ENCODE results near the gene PKN1. TPM values are rescaled to one million over a fixed set of nuclear protein-coding genes. Genes with fewer than 3 reads are reported as not detected.

PKN1 gene
- total RNA-seq, 1 experiment from 2014 or later = 138 TPM

DNA sequence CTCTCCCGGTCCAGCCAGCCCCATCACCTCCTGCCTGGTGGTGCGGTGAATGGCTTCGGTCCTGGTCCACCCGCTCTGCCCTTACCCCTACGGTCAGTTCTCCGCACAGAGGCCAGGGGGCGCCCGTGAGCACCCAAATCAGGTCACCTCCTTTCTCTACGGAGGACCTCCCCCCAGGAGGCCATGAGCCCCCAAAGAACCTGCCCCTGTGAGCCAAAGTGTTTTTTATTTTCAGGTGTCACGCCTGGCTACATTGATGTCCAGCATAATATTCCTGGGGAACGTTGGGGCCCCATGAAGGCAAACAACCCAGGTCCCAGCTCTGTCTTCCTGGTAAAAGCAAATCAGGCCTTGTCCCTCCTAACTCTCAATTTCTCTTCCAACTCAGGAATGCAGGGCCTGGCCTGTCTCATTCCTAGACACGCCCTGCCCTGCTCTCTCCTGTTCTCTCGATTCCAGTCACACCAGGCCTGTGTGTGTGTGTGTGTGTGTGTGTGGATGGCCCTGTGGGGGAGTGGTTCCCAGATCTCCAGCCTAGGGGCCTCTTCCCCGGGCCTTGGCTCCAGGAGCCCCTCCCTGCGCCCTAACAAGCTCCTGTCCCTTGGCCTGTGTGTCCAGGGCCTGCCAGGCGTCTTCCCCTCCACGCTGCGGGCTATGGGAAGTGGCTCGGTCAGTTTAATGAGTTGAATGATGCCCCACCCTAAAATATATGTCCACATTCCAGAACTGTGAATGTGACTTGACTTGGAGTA, 72.6 kb downstream of the PKN1 start:
- peak overlapping the region; percentile 64 for H3K4me3 Mint-ChIP-seq (ENCODE audit: low read depth, unreplicated experiment)
- CTCF ChIA-PET = interaction anchor here (0.6 to 2.0 kb wide), 7 partner anchors 9 to 244 kb away, joined by 3 to 12 read pairs (median 5); partner anchors contain the start of genes DNAJB1 and GIPC1
- BruUV-seq (replicated peaks) = no TSS peak

DNA sequence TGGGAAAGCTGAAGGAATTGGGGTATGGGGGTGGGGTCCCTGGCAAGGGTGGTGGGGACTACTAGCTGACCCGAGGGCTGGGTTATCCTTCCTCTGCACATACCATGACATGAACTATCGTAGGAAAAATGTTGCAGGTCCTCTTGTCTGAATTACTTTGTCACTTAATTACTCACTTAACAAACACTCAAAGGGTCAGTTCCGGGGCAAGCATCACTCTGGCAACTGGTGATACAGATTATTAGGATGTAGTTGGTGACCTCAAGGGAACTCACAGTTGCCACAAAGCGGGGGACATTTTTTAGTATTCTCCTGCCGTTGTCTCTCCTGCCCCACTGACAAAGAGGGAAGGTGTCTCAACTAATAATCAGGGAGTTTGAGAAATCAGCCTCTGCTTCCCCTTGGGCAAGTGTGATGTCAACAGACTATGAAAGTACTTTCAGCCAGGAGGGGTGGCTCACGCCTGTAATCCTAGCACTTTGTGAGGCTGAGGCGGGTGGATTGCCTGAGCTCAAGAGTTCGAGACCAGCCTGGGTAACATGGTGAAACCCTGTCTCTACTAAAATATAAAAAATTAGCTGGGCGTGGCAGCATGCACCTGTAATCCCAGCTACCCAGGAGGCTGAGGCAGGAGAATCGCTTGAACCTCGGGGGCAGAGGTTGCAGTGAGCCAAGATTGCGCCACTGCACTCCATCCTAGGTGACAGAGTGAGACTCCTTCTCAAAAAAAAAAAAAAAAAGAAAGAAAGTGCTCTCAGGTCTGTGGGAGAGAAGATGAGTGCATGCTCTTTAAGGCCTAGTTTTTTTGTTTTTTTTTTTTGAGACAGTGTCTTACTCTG, 74.8 kb downstream of the PKN1 start:
- intact Hi-C loops (cut with micrococcal nuclease; ENCODE audit: unreplicated experiment) = no loop called here
- TF ChIP-seq, protein P1, sequence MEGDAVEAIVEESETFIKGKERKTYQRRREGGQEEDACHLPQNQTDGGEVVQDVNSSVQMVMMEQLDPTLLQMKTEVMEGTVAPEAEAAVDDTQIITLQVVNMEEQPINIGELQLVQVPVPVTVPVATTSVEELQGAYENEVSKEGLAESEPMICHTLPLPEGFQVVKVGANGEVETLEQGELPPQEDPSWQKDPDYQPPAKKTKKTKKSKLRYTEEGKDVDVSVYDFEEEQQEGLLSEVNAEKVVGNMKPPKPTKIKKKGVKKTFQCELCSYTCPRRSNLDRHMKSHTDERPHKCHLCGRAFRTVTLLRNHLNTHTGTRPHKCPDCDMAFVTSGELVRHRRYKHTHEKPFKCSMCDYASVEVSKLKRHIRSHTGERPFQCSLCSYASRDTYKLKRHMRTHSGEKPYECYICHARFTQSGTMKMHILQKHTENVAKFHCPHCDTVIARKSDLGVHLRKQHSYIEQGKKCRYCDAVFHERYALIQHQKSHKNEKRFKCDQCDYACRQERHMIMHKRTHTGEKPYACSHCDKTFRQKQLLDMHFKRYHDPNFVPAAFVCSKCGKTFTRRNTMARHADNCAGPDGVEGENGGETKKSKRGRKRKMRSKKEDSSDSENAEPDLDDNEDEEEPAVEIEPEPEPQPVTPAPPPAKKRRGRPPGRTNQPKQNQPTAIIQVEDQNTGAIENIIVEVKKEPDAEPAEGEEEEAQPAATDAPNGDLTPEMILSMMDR (IDR thresholded peaks at IDR 0.05; ENCODE audit: unreplicated experiment) = no peak
- CTCF ChIA-PET = interaction anchor here (0.7 kb wide), 3 partner anchors 44 to 828 kb away, joined by 4 to 5 read pairs (median 4); no protein-coding TSS in a partner anchor
- Mint-ChIP-seq H3K27me3 (ENCODE audit: unreplicated experiment) (no peaks in the 10 kb centered on the region), H3K27ac (ENCODE audit: unreplicated experiment) (peak overlapping the region; percentile 96), H3K4me3 (ENCODE audit: low read depth, unreplicated experiment) (peak overlapping the region; percentile 53), H3K4me1 (ENCODE audit: low read depth, unreplicated experiment) (peaks cover 52% of the 10 kb centered on the region), H3K9me3 (ENCODE audit: low read depth, unreplicated experiment) (no peaks in the 10 kb centered on the region), H3K36me3 (ENCODE audit: insufficient read depth, unreplicated experiment) (peaks cover 61% of the 10 kb centered on the region)
- peak; percentile 68 for DNase-seq
- BruUV-seq (replicated peaks) = no TSS peak

More for the DNA sequence above, 72.6 kb downstream of the PKN1 start:
- peak; percentile 86 for DNase-seq
- Mint-ChIP-seq H3K27ac (ENCODE audit: unreplicated experiment) (peak overlapping the region; percentile 100), H3K9me3 (ENCODE audit: low read depth, unreplicated experiment) (no peaks in the 10 kb centered on the region), H3K4me1 (ENCODE audit: low read depth, unreplicated experiment) (peaks cover 53% of the 10 kb centered on the region), H3K27me3 (ENCODE audit: unreplicated experiment) (no peaks in the 10 kb centered on the region), H3K36me3 (ENCODE audit: insufficient read depth, unreplicated experiment) (peaks cover 43% of the 10 kb centered on the region)
- intact Hi-C loops (cut with micrococcal nuclease; ENCODE audit: unreplicated experiment) = no loop called here
- TF ChIP-seq, protein P1 (IDR thresholded peaks at IDR 0.05; ENCODE audit: unreplicated experiment) = peak; percentile 79

DNA sequence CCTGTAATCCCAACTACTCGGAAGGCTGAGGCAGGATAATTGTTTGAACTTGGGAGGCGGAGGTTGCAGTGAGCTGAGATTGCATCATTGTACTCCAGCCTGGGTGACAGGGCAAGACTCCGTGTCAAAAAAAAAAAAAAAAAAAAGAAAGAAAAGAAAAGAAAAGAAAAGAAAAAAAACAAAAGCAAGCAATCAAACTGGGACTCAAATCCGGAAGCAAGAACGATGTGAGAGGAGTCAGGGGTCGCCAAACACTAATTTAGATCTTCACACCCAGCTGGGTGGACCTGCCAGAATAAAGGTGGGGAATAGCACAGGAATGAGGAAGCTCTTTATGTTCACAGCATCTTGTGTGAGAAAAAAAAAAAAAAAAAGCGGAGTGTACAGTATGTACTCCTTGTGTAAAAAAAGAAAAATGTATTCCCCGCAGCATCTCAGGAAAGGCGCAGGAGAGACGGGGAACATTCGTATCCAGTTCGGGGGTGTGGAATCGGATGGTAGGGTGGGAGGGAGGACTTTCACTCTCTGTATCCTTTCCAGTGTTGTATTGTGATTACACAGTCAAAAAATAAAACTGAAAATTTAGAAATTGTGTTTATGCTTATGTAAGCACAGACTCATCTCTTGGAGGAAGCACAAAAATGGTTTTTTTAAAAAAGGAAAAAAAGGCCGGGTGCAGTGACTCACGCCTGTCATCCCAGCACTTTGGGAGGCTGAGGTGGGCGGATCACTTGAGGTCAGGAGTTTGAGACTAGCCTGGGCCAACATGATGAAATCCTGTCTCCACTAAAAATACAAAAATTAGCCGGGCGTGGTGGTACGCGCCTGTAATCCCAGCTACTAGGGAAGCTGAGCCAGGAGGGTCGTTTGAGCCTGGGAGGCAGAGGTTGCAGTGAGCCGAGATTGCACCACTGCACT, 77.5 kb downstream of the PKN1 start:
- CTCF ChIA-PET = interaction anchor here (0.6 to 1.0 kb wide), 5 partner anchors 8 to 429 kb away, joined by 3 to 5 read pairs (median 4); partner anchors contain the start of gene GIPC1
- intact Hi-C loops (cut with micrococcal nuclease; ENCODE audit: unreplicated experiment) = no loop called here
- no peaks in the 10 kb centered on the region for H3K27me3 Mint-ChIP-seq (ENCODE audit: unreplicated experiment)
- peak overlapping the region; percentile 94 for H3K27ac Mint-ChIP-seq (ENCODE audit: unreplicated experiment)
- H3K9me3 Mint-ChIP-seq (ENCODE audit: low read depth, unreplicated experiment) = no peaks in the 10 kb centered on the region
- peaks cover 46% of the 10 kb centered on the region for H3K4me1 Mint-ChIP-seq (ENCODE audit: low read depth, unreplicated experiment)
- BruUV-seq (replicated peaks) = no TSS peak
- peaks cover 80% of the 10 kb centered on the region for H3K36me3 Mint-ChIP-seq (ENCODE audit: insufficient read depth, unreplicated experiment)
- H3K4me3 Mint-ChIP-seq (ENCODE audit: low read depth, unreplicated experiment) = peak overlapping the region; percentile 46
- TF ChIP-seq, protein P1 (IDR thresholded peaks at IDR 0.05; ENCODE audit: unreplicated experiment) = no peak
- no peak for DNase-seq

DNA sequence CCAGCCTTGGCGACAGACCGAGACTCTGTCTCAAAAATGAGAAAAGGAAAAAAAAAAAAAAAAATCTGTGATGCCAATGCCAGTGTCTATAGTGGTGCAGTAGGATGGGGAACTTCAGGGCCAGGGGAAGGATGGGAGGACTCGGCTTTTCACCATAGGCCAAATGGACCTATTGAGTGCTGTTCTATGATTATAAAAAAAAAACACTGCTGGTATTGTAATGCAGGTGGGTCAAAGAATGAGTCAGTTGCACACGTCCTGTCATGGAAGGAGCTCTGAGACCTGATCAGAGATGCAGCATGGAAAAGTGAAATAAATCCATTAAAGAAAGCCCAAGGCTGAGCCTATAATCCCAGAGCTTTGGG, 78.1 kb downstream of the PKN1 start:
- H3K27me3 Mint-ChIP-seq (ENCODE audit: unreplicated experiment) = no peaks in the 10 kb centered on the region
- CTCF ChIA-PET = no interaction called here
- peaks cover 40% of the 10 kb centered on the region for H3K4me1 Mint-ChIP-seq (ENCODE audit: low read depth, unreplicated experiment)
- no peak for DNase-seq
- peak overlapping the region; percentile 46 for H3K4me3 Mint-ChIP-seq (ENCODE audit: low read depth, unreplicated experiment)
- TF ChIP-seq, protein P1 (IDR thresholded peaks at IDR 0.05; ENCODE audit: unreplicated experiment) = no peak
- peaks cover 80% of the 10 kb centered on the region for H3K36me3 Mint-ChIP-seq (ENCODE audit: insufficient read depth, unreplicated experiment)
- no TSS peak for BruUV-seq (replicated peaks)
- intact Hi-C loops (cut with micrococcal nuclease; ENCODE audit: unreplicated experiment) = no loop called here
- H3K27ac Mint-ChIP-seq (ENCODE audit: unreplicated experiment) = peak overlapping the region; percentile 94
- H3K9me3 Mint-ChIP-seq (ENCODE audit: low read depth, unreplicated experiment) = no peaks in the 10 kb centered on the region

Data from Calu3 (cell line).